Testis (tissue), 3 donors: ENCODE results near the gene MFSD12. TPM values are rescaled to one million over a fixed set of nuclear protein-coding genes. Genes with fewer than 3 reads are reported as not detected.

ENCODE experiments used
- DNase-seq: peaks from one replicate; pipeline ENCODE4 v3.0.0-alpha.2; 2019
- H3K27ac ChIP-seq, 2 donors: fragments of 200-600 bp; sonication (generic); one replicate each; pipeline ENCODE4 v1.5.1; 2019
- H3K27me3 ChIP-seq: fragments of 200-600 bp; sonication (generic); one replicate; pipeline ENCODE4 v1.5.1; 2019
- H3K36me3 ChIP-seq: fragments of 200-600 bp; sonication (generic); one replicate; pipeline ENCODE4 v1.5.1; 2017; ENCODE audit warnings: low read depth; ENCODE audit errors: missing control alignments
- H3K4me1 ChIP-seq: fragments of 200-600 bp; sonication (generic); one replicate; pipeline ENCODE4 v1.5.1; 2019
- H3K4me3 ChIP-seq, 2 donors: fragments of 200-600 bp; sonication (generic); one replicate each; pipeline ENCODE4 v1.5.1; 2017 to 2019
- H3K9me3 ChIP-seq: fragments of 200-600 bp; sonication (generic); one replicate; pipeline ENCODE4 v1.5.1; 2017
- POLR2A ChIP-seq: fragments of 450-650 bp; IDR thresholded peaks from one replicate; pipeline ENCODE4 v1.6.1; 2017; ENCODE audit warnings: antibody characterized with exemption, mild to moderate bottlenecking, moderate library complexity
- WGBS, 2 donors: methylation state at CpG; one replicate each; pipeline ENCODE4 v1.1.5; 2018; 5-methylcytosine and 5-hydroxymethylcytosine counted together
- intact Hi-C: fragments of 100-400 bp; cut with DNase I; formaldehyde crosslinking; loops from one replicate; pipeline ENCODE4 v1.15.1; 2023; ENCODE audit warnings: low total_unique reads
- polyA plus RNA-seq: library from polyadenylated mRNA; stranded (reverse); fragments of 350-450 nt; fragmentation: Illumina TruSeq; extraction: RNeasy Lipid Tissue Mini Kit (QIAGEN cat#74804); gene quantifications from one replicate; pipeline ENCODE4 v1.2.3, GENCODE V29; 2014; ENCODE audit warnings: low read depth, low replicate concordance; ENCODE audit not compliant: insufficient read depth
- total RNA-seq, 2 donors: library from RNA; depleted of rRNA; stranded (reverse); fragments of >200 nt; gene quantifications; one replicate each; pipeline ENCODE4 v1.2.3, GENCODE V29; 2016
- TF ChIP-seq, protein P1 (sequence below), 3 experiments: fragments of 450-650 bp in 2 of 3; fragments of 200-600 bp in 1 of 3; sonication (generic) in 1 of 3; IDR thresholded peaks; one replicate each; pipeline ENCODE4 v1.5.1; 2016 to 2019; ENCODE audit warnings: antibody characterized with exemption in 3 of 3, mild to moderate bottlenecking in 2 of 3, moderate library complexity in 1 of 3

MFSD12 gene
- total and polyA plus RNA-seq, 3 donors from 2014 or later, result 32.8 to 95.1 (median 83.9) TPM

- Histone ChIP-seq H3K27ac (peak overlapping the region in 1 of 2 donors; percentile 19), H3K4me3 (no peak overlapping the region), H3K4me1 (peaks cover 21% of the 10 kb centered on the region), H3K36me3 (no peaks in the 10 kb centered on the region), H3K27me3 (no peaks in the 10 kb centered on the region), H3K9me3 (no peaks in the 10 kb centered on the region)
- TF ChIP-seq POLR2A, result no peak
- TF ChIP-seq, protein P1, sequence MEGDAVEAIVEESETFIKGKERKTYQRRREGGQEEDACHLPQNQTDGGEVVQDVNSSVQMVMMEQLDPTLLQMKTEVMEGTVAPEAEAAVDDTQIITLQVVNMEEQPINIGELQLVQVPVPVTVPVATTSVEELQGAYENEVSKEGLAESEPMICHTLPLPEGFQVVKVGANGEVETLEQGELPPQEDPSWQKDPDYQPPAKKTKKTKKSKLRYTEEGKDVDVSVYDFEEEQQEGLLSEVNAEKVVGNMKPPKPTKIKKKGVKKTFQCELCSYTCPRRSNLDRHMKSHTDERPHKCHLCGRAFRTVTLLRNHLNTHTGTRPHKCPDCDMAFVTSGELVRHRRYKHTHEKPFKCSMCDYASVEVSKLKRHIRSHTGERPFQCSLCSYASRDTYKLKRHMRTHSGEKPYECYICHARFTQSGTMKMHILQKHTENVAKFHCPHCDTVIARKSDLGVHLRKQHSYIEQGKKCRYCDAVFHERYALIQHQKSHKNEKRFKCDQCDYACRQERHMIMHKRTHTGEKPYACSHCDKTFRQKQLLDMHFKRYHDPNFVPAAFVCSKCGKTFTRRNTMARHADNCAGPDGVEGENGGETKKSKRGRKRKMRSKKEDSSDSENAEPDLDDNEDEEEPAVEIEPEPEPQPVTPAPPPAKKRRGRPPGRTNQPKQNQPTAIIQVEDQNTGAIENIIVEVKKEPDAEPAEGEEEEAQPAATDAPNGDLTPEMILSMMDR (IDR thresholded peaks at IDR 0.05), result no peak
- peak; percentile 56 for DNase-seq
- 58 to 59% methylated on average over 11 to 13 of the region's 13 CpGs for WGBS, 2 donors
- intact Hi-C loops, result no loop called here
Observed at GRCh38 chr19:3503036-3503572, 54.3 kb downstream of the MFSD12 start.

- TF ChIP-seq POLR2A, result no peak
- TF ChIP-seq, protein P1 (IDR thresholded peaks at IDR 0.05), result no peak
Observed at GRCh38 chr19:3501780-3502179, 55.6 kb downstream of the MFSD12 start.

GRCh38 chr19:3500429-3501101, 56.8 kb downstream of the MFSD12 start, which contains the start of gene DOHH:
DOHH (minus strand) TSS chr19:3500674; CDS start chr19:3496814, 3,860 bp downstream.
- Histone ChIP-seq H3K27ac (peak within 1 kb of the TSS; percentile 88 to 89), H3K27me3 (no peaks in the 10 kb centered on the region), H3K9me3 (no peaks in the 10 kb centered on the region), H3K4me1 (peaks cover 14% of the 10 kb centered on the region), H3K36me3 (no peaks in the 10 kb centered on the region), H3K4me3 (peak within 1 kb of the TSS; percentile 78 to 81)
- intact Hi-C loops, result no loop called here
- WGBS, 2 donors, result 1% methylated on average over 15 to 40 of the region's 52 CpGs
- TF ChIP-seq, protein P1 (IDR thresholded peaks at IDR 0.05), result no peak
- no peak for TF ChIP-seq POLR2A
- DNase-seq, result peak; percentile 97

More at GRCh38 chr19:3501780-3502179, 55.6 kb downstream of the MFSD12 start:
- 80 to 85% methylated on average over 3 of the region's 3 CpGs for WGBS, 2 donors
- H3K27ac ChIP-seq, result no peak overlapping the region
- H3K4me3 ChIP-seq, result no peak overlapping the region
- no peaks in the 10 kb centered on the region for H3K9me3 ChIP-seq
- peaks cover 14% of the 10 kb centered on the region for H3K4me1 ChIP-seq
- intact Hi-C loops, result no loop called here
- H3K27me3 ChIP-seq, result no peaks in the 10 kb centered on the region
- DNase-seq, result no peak
- no peaks in the 10 kb centered on the region for H3K36me3 ChIP-seq

DNA sequence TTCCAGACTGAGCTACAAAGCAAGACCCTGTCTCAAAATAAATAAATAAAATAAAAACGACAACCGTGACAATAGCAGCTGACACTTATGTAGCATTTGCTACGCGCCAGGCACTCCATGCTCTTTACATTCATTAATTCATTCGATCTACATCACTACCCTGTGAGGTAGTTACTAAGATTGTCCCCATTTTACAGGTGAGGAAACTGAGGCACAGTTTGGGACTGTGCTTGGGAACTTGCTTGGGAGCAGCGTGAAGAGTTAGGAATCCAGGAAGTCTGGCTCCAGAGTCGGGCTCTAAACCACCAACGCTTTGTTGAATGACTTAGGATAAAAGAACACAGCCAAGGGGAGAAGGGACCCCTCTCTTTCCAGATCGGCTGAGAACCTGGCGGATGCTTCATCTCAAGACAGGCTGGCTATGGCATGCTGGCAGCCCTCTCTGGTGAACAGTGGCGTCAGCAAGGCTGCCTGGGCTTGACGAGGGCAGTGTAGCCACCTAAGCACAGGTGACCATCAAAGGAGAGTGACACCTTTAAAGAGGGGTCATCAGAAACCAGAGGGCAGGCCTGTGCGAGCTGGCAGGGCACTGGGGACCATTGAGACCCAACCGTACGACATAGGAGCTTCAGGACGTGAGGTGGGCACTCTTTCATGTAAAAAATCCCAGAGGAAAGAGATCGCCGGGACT, 57.5 kb downstream of the MFSD12 start:
- no peak for TF ChIP-seq POLR2A
- TF ChIP-seq, protein P1 (IDR thresholded peaks at IDR 0.05), result no peak
- no peaks in the 10 kb centered on the region for H3K27me3 ChIP-seq
- intact Hi-C loops, result no loop called here
- H3K27ac ChIP-seq, result peak overlapping the region; percentile 88 to 89
- DNase-seq, result no peak
- WGBS, 2 donors, result 13 to 22% methylated on average over 18 of the region's 18 CpGs
- peaks cover 10% of the 10 kb centered on the region for H3K4me1 ChIP-seq
- no peaks in the 10 kb centered on the region for H3K9me3 ChIP-seq
- no peaks in the 10 kb centered on the region for H3K36me3 ChIP-seq
- H3K4me3 ChIP-seq, result peak overlapping the region; percentile 78 to 81
